Body of pancreas (tissue), 4 donors: ENCODE results near the gene KIFC3. TPM values are rescaled to one million over a fixed set of nuclear protein-coding genes. Genes with fewer than 3 reads are reported as not detected.
"Not testable (repeated sequence)": the region's sequence is repeated elsewhere in the genome, so short reads cannot be mapped to it uniquely, and the experiment has no call there.

Experiments used
- ATAC-seq: fragments of 150-250 bp; one replicate; pipeline ENCODE4 v1.9.1; 2016
- DNase-seq, 4 donors: peaks; one replicate each; pipeline ENCODE4 v3.0.0-alpha.2; 2019
- H3K27ac ChIP-seq, 4 donors: fragments of 200-600 bp; sonication (generic); 1 replicate in 3 of 4; 2 replicates in 1 of 4; pipeline versions ENCODE4 v1.5.1 to v1.6.1; 2016 to 2019; ENCODE audit warnings: mild to moderate bottlenecking in 1 of 4, mixed read lengths in 1 of 4, moderate library complexity in 1 of 4
- H3K27me3 ChIP-seq, 2 donors: fragments of 200-600 bp; sonication (generic); one replicate each; pipeline ENCODE4 v1.6.0; 2016; ENCODE audit warnings: mild to moderate bottlenecking in 1 of 2
- H3K36me3 ChIP-seq, 2 donors: fragments of 200-600 bp; sonication (generic); replicated peaks in 1 of 2; 2 replicates each; pipeline ENCODE4 v1.5.1; 2016; ENCODE audit warnings: low read depth in 2 of 2; ENCODE audit not compliant: insufficient read depth in 1 of 2
- H3K4me1 ChIP-seq: fragments of 200-600 bp; sonication (generic); one replicate; pipeline ENCODE4 v1.6.0; 2016
- H3K4me3 ChIP-seq, 2 donors: fragments of 200-600 bp; sonication (generic); 1 replicate in 1 of 2; 2 replicates in 1 of 2; pipeline ENCODE4 v1.5.1; 2016 to 2019
- H3K9me3 ChIP-seq, 3 donors: fragments of 200-600 bp; sonication (generic); 1 replicate in 2 of 3; 2 replicates in 1 of 3; pipeline ENCODE4 v1.5.1; 2016
- POLR2A ChIP-seq, 3 donors: fragments of 450-650 bp; IDR thresholded peaks; one replicate each; pipeline ENCODE4 v1.6.1; 2016; ENCODE audit warnings: antibody characterized with exemption in 3 of 3, mild to moderate bottlenecking in 2 of 3
- WGBS, 2 donors: methylation state at CpG; one replicate each; pipeline ENCODE4 v1.1.5; 2017; 5-methylcytosine and 5-hydroxymethylcytosine counted together
- intact Hi-C: fragments of 100-400 bp; cut with DNase I; formaldehyde crosslinking; loops from one replicate; pipeline ENCODE4 v1.15.1; 2023
- total RNA-seq, 2 donors: library from RNA; depleted of rRNA; stranded (reverse); fragments of >200 nt; gene quantifications; one replicate each; pipeline ENCODE4 v1.1.0, GENCODE V29; 2016
- TF ChIP-seq, protein P1 (sequence below), 7 experiments: fragments of 450-650 bp in 4 of 7; fragments of 200-600 bp in 3 of 7; sonication (generic) in 3 of 7; IDR thresholded peaks; one replicate each; pipeline ENCODE4 v1.5.1; 2016 to 2019; ENCODE audit warnings: antibody characterized with exemption in 7 of 7

Gene KIFC3
- total RNA-seq, 2 donors from 2014 or later = 120 to 205 TPM

DNA sequence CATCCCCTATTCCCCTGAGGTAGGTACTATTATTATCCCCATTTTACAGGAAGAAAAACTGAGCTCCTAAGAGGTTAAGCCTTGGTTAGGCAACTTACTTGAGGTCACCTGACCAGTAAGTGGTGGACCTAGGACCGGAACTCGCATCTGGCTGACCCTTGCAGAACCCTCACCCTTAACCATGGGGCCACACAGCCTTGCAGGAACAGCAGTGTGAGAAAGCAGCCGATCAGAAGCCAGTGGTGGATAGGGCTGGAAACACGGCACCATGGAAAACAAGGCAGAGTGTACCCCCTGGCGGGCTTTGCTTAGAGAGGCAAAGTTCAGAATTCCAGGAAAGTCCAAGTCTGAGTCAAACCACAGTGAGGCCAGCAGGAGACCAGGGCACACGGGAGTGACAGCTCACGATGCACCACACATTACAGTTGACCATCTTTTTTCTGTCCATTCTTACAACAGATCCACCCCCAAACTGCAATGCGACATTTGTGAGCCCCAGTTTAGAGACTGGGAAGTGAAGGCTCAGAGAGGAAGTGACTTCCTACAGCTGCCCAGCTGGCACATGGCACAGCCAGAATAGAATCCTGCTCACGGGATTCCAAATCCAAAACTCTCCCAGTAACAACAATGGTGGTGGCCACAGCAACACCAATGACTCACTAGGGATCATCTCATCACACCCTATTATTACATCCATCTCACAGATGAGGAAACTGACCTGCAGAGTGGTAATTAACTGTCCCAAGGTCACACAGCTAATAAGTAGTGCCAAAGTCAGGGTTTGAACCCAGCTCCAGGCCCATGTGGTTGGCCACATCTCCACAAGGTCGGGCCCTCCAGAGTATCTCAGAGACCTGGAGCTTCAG is 20.3 kb downstream of the KIFC3 start:
- Histone ChIP-seq H3K27me3 (no peaks in the 10 kb centered on the region), H3K4me3 (no peak overlapping the region), H3K27ac (peak overlapping the region; percentile 52 to 80 (median 73)), H3K9me3 (no peaks in the 10 kb centered on the region), H3K4me1 (peaks cover 25% of the 10 kb centered on the region), H3K36me3 (no peaks in the 10 kb centered on the region)
- intact Hi-C loops = no loop called here
- no peak for DNase-seq
- no peak for TF ChIP-seq POLR2A (IDR thresholded peaks at IDR 0.05)
- TF ChIP-seq, protein P1, sequence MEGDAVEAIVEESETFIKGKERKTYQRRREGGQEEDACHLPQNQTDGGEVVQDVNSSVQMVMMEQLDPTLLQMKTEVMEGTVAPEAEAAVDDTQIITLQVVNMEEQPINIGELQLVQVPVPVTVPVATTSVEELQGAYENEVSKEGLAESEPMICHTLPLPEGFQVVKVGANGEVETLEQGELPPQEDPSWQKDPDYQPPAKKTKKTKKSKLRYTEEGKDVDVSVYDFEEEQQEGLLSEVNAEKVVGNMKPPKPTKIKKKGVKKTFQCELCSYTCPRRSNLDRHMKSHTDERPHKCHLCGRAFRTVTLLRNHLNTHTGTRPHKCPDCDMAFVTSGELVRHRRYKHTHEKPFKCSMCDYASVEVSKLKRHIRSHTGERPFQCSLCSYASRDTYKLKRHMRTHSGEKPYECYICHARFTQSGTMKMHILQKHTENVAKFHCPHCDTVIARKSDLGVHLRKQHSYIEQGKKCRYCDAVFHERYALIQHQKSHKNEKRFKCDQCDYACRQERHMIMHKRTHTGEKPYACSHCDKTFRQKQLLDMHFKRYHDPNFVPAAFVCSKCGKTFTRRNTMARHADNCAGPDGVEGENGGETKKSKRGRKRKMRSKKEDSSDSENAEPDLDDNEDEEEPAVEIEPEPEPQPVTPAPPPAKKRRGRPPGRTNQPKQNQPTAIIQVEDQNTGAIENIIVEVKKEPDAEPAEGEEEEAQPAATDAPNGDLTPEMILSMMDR (IDR thresholded peaks at IDR 0.05) = no peak
- 85 to 94% methylated on average over 10 of the region's 10 CpGs for WGBS, 2 donors
- peak; percentile 16 for ATAC-seq

DNA sequence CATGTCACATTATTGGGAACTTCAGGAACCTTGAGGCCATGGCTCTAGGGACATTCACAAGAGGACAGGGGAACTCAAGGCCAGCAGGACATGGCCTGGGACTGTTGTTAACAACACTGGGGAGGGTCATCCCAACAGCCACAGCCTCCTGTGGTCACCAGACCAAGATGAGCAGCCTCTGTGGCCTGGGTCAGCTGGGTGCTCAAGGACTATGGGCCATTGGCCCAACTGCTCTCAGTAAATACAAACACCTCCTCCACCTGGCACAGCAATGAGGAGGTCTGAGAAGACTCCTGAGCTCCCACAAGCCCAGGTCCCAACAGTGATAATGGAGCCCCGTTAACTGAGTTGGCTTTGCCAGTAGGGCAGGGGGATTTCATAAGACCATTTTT is 20.9 kb downstream of the KIFC3 start:
- WGBS, 2 donors = 60 to 90% methylated on average over 1 of the region's 1 CpG
- DNase-seq (no peak), ATAC-seq (no peak)
- TF ChIP-seq, protein P1 (IDR thresholded peaks at IDR 0.05) = no peak
- no peak for TF ChIP-seq POLR2A (IDR thresholded peaks at IDR 0.05)
- H3K9me3 ChIP-seq = no peaks in the 10 kb centered on the region
- no peaks in the 10 kb centered on the region for H3K27me3 ChIP-seq
- intact Hi-C loops = no loop called here
- H3K4me3 ChIP-seq = no peak overlapping the region
- H3K27ac ChIP-seq = peak overlapping the region in 3 of 4 donors; percentile 52 to 80 (median 79)
- no peaks in the 10 kb centered on the region for H3K36me3 ChIP-seq
- H3K4me1 ChIP-seq = peaks cover 25% of the 10 kb centered on the region

DNA sequence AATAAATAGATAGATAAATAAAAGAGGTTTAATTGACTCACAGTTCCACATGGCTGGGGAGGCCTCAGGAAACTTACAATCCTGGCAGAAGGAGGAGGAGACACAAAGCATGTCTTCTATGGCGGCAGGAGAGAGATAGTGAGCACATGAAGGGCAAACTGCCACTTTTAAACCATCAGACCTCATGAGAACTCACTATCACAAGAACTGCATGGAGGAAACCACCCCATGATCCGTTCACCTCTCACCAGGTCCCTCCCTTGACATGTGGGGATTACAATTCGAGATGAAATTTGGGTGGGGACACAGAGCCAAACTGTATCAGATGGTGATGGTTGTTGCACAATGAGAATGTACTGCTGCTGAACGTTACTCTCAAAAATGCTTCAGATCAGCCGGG is 22.5 kb downstream of the KIFC3 start:
- DNase-seq, H3K27ac ChIP-seq, H3K9me3 ChIP-seq, H3K36me3 ChIP-seq, H3K27me3 ChIP-seq, intact Hi-C loops, H3K4me3 ChIP-seq, ATAC-seq: not testable (repeated sequence)
- whole genome bisulfite sequencing, 2 donors = 84 to 87% methylated on average over 4 to 5 of the region's 5 CpGs
- H3K4me1 ChIP-seq = peaks cover 31% of the 10 kb centered on the region

DNA sequence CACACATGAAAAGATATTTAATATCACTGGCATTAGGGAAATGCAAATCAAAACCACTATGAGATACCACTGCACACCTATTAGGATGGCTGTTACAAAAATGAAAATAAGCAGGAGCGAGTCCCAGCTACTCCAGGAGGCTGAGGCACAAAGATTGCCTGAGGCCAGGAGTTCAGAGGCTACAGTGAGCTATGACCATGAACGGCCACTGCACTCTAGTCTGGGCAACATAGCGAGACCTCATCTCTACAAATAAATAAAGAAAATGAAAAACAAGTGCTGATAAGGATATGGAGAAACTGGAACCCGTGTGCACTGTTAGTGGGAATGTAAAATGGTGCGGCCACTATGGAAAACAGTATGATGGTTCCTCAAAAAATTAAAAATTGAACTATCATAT is 23.6 kb downstream of the KIFC3 start:
- DNase-seq (no peak), ATAC-seq (no peak)
- intact Hi-C loops = no loop called here
- H3K9me3 ChIP-seq = no peaks in the 10 kb centered on the region
- H3K36me3 ChIP-seq = no peaks in the 10 kb centered on the region
- H3K27ac ChIP-seq = no peak overlapping the region
- peaks cover 36% of the 10 kb centered on the region for H3K4me1 ChIP-seq
- 85 to 90% methylated on average over 5 of the region's 5 CpGs for WGBS, 2 donors
- H3K27me3 ChIP-seq = no peaks in the 10 kb centered on the region
- no peak overlapping the region for H3K4me3 ChIP-seq
- TF ChIP-seq, protein P1 (IDR thresholded peaks at IDR 0.05) = no peak
- TF ChIP-seq POLR2A (IDR thresholded peaks at IDR 0.05) = no peak

DNA sequence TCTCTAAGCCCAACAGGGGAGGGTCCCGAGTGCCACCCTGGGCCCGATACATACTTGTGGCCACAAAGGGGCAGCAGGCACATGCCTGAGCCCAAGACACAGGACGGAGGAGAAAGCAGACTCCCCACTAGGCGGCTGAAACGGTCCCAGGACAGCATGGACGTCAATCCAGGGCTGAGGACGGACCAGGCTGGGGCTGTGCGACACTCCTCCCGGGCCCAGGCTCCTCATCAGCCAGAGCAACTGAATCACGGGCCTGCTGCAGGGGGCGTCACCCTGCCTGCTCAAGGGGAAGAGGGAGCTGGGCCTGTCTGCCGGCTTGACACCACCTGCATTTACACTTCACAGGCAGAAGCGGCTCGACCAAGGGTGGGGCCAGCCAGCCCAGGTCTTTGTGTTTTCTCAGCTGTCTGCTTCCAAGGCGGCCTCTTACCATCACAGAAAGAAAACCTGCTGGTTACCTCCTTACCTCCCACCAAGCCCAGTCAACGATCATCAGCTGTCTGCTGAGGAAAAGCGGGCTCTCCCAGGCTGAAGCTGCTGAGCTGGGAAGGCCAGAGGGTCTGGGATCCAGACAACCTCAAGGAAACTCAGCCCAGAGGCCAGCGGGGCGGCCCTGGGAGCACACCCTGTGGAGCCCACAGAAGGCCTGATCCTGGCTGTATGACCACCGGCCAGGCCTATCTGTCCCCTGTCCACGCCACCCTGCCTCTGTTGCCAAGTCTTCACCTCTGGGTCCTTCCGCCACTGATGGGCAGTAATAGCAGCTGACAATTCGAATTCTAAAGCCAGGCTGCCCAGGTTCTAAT is 26.4 kb downstream of the KIFC3 start:
- H3K9me3 ChIP-seq = no peaks in the 10 kb centered on the region
- H3K36me3 ChIP-seq = peaks cover 0 to 3% of the 10 kb centered on the region in 2 donors
- H3K27ac ChIP-seq = peak overlapping the region in 2 of 4 donors; percentile 22 to 68
- ATAC-seq (no peak), DNase-seq (peak in 2 of 4 donors; percentile 55 to 74)
- WGBS, 2 donors = 70 to 85% methylated on average over 14 to 23 of the region's 23 CpGs
- no peak overlapping the region for H3K4me3 ChIP-seq
- no peaks in the 10 kb centered on the region for H3K27me3 ChIP-seq
- peaks cover 36% of the 10 kb centered on the region for H3K4me1 ChIP-seq
- intact Hi-C loops = no loop called here
- TF ChIP-seq POLR2A (IDR thresholded peaks at IDR 0.05) = no peak
- TF ChIP-seq, protein P1 (IDR thresholded peaks at IDR 0.05) = peak in 4 of 7 experiments; percentile 38 to 80 (median 46)
